B cell (primary cell): Measurements from ENCODE around the gene RAPGEF1. TPM values are rescaled to one million over a fixed set of nuclear protein-coding genes. Genes with fewer than 3 reads are reported as not detected.
A peak's percentile ranks its signal among the peaks of the same experiment; 100 is the strongest.

Experiments used
- ATAC-seq: fragments of 200-7000 bp; cut with Tn5 transposase; one replicate; pipeline ENCODE4 v1.10.0; 2021; ENCODE audit warnings: low read depth, mild to moderate bottlenecking, moderate number of reproducible peaks, moderate library complexity
- CTCF ChIA-PET: fragments of 350-600 bp; sonication (Branson Sonifier 250); formaldehyde crosslinking; loops from one replicate; lab custom pipeline; 2021; ENCODE audit warnings: antibody characterized with exemption, inconsistent platforms; lab: Charles Lee
- POLR2A ChIA-PET: fragments of 350-600 bp; sonication (Branson Sonifier 250); formaldehyde crosslinking; loops from one replicate; lab custom pipeline; 2021; ENCODE audit warnings: antibody characterized with exemption; lab: Charles Lee
- DNase-seq: peaks from one replicate; pipeline ENCODE4 v3.0.0; 2013
- H2AFZ ChIP-seq: 2 replicates; pipeline ENCODE4 v1.6.1; 2012; ENCODE audit warnings: mild to moderate bottlenecking, low read depth, low read length; ENCODE audit not compliant: insufficient read depth, poor library complexity, severe bottlenecking
- H3K27ac ChIP-seq, 2 donors: 1 replicate in 1 of 2; 2 replicates in 1 of 2; pipeline ENCODE4 v1.5.1; 2012 to 2013; ENCODE audit warnings: low read length in 2 of 2, mild to moderate bottlenecking in 2 of 2, moderate library complexity in 1 of 2
- H3K27me3 ChIP-seq, 4 experiments: fragments of 200-600 bp in 1 of 4; sonication (generic) in 1 of 4; replicated peaks in 1 of 4; 1 replicate in 2 of 4; 2 replicates in 2 of 4; pipeline versions ENCODE4 v1.6.1 to v1.7.0; 2013 to 2016; ENCODE audit warnings: low read length in 3 of 4, mild to moderate bottlenecking in 2 of 4, mixed read lengths in 1 of 4, moderate library complexity in 1 of 4; ENCODE audit not compliant: insufficient read depth in 4 of 4, control insufficient read depth in 3 of 4; ENCODE audit errors: control extremely low read depth in 1 of 4
- H3K36me3 ChIP-seq, 2 experiments: replicated peaks in 1 of 2; 1 replicate in 1 of 2; 2 replicates in 1 of 2; pipeline versions ENCODE4 v1.6.1 to v1.7.1; 2013; ENCODE audit warnings: low read length in 1 of 2; ENCODE audit not compliant: insufficient read depth in 2 of 2, control insufficient read depth in 1 of 2; ENCODE audit errors: control extremely low read depth in 1 of 2, extremely low read depth in 1 of 2
- H3K4me1 ChIP-seq, 2 donors: fragments of 200-600 bp in 1 of 2; sonication (generic) in 1 of 2; 1 replicate in 1 of 2; 2 replicates in 1 of 2; pipeline versions ENCODE4 v1.5.1 to v1.6.1; 2013 to 2017; ENCODE audit warnings: low read length in 2 of 2; ENCODE audit not compliant: control insufficient read depth in 2 of 2, insufficient read depth in 2 of 2
- H3K4me2 ChIP-seq: replicated peaks from 2 replicates; pipeline ENCODE3; 2012; ENCODE audit warnings: mild to moderate bottlenecking, low read depth, low read length; ENCODE audit not compliant: poor library complexity, severe bottlenecking
- H3K4me3 ChIP-seq, 5 experiments: fragments of 200-600 bp in 1 of 5; sonication (generic) in 1 of 5; 1 replicate in 3 of 5; 2 replicates in 2 of 5; pipeline versions ENCODE4 v1.5.1 to v1.7.0; 2011 to 2016; ENCODE audit warnings: low read length in 4 of 5, mild to moderate bottlenecking in 4 of 5, low read depth in 2 of 5, control low read depth in 1 of 5, moderate library complexity in 1 of 5; ENCODE audit not compliant: insufficient read depth in 1 of 5; ENCODE audit errors: control extremely low read depth in 1 of 5, extremely low read depth in 1 of 5
- H3K79me2 ChIP-seq: fragments of 200-600 bp; sonication (generic); one replicate; pipeline ENCODE4 v1.6.0; 2016; ENCODE audit warnings: low read length; ENCODE audit not compliant: control insufficient read depth, insufficient read depth
- H3K9ac ChIP-seq: fragments of 200-600 bp; sonication (generic); 2 replicates; pipeline ENCODE4 v1.6.1; 2017; ENCODE audit warnings: mild to moderate bottlenecking, low read length, moderate library complexity
- H3K9me3 ChIP-seq, 3 donors: one replicate each; pipeline versions ENCODE4 v1.6.1 to v1.7.1; 2013; ENCODE audit warnings: low read length in 2 of 3; ENCODE audit not compliant: control insufficient read depth in 2 of 3, insufficient read depth in 1 of 3; ENCODE audit errors: control extremely low read depth in 1 of 3
- H4K20me1 ChIP-seq: 2 replicates; pipeline ENCODE4 v1.6.0; 2012; ENCODE audit warnings: mild to moderate bottlenecking, low read length; ENCODE audit not compliant: insufficient read depth, control insufficient read depth, poor library complexity, severe bottlenecking
- H3K27ac Mint-ChIP-seq: one replicate; pipeline ENCODE4 v1.8.0; 2021; ENCODE audit warnings: mixed read lengths
- H3K27me3 Mint-ChIP-seq: one replicate; pipeline ENCODE4 v1.8.0; 2021; ENCODE audit warnings: mixed read lengths
- H3K4me1 Mint-ChIP-seq: one replicate; pipeline ENCODE4 v1.8.0; 2021; ENCODE audit warnings: mixed read lengths
- H3K4me3 Mint-ChIP-seq: one replicate; pipeline ENCODE4 v1.8.0; 2021; ENCODE audit warnings: mixed read lengths
- H3K9me3 Mint-ChIP-seq: one replicate; pipeline ENCODE4 v1.8.0; 2022; ENCODE audit warnings: mixed read lengths; ENCODE audit not compliant: insufficient read depth
- CTCF ChIP-seq: fragments of 200-600 bp; IDR thresholded peaks from one replicate; pipeline ENCODE4 v1.8.0; 2022; ENCODE audit warnings: antibody characterized with exemption, mild to moderate bottlenecking
- EZH2 ChIP-seq: IDR thresholded peaks from 2 replicates; pipeline ENCODE4 v1.6.1; 2012; ENCODE audit warnings: borderline replicate concordance, low read depth, mild to moderate bottlenecking, moderate library complexity, low read length; ENCODE audit not compliant: insufficient read depth, poor library complexity, severe bottlenecking
- WGBS: methylation state at CpG from one replicate; pipeline ENCODE4 v1.1.5; 2013; ENCODE audit warnings: missing lambda C conversion rate; ENCODE audit not compliant: insufficient coverage; 5-methylcytosine and 5-hydroxymethylcytosine counted together
- intact Hi-C: fragments of 100-400 bp; cut with micrococcal nuclease; formaldehyde crosslinking; loops from one replicate; pipeline ENCODE4 v1.10.0; 2022
- polyA plus RNA-seq: library from polyadenylated mRNA; depleted of rRNA; stranded (reverse); fragments of >200 nt; gene quantifications from 2 replicates; pipeline ENCODE4 v1.2.3, GENCODE V29; 2012
- total RNA-seq, 2 donors: library from RNA; stranded (reverse); fragments of 120-200 nt in 1 of 2; gene quantifications; 1 replicate in 1 of 2; 2 replicates in 1 of 2; pipeline versions ENCODE4 v1.2.3 to v1.2.4, GENCODE V29; 2013 to 2022

The RAPGEF1 gene
- total and polyA plus RNA-seq, 2 donors (not counting 1 experiment from before 2014, with no cell fraction given), result 134 to 447 TPM

GRCh38 chr9:131575946-131576853 is 163.7 kb downstream of the RAPGEF1 start:
- ChIA-PET CTCF (no interaction called here), POLR2A (no interaction called here)
- Histone ChIP-seq H3K9ac (no peak overlapping the region), H3K79me2 (peaks cover 8% of the 10 kb centered on the region), H3K27ac (no peak overlapping the region), H3K27me3 (no peaks in the 10 kb centered on the region), H3K36me3 (peaks cover 3 to 76% of the 10 kb centered on the region in 2 experiments), H4K20me1 (peaks cover 5% of the 10 kb centered on the region), H2AFZ (no peak overlapping the region), H3K4me2 (no peak overlapping the region), H3K9me3 (no peaks in the 10 kb centered on the region), H3K4me1 (peaks cover 19 to 27% of the 10 kb centered on the region in 2 donors), H3K4me3 (no peak overlapping the region)
- TF ChIP-seq EZH2, result no peak
- TF ChIP-seq CTCF, result no peak
- ATAC-seq, result no peak
- Mint-ChIP-seq H3K4me1 (peaks cover 24% of the 10 kb centered on the region), H3K27ac (peak overlapping the region; percentile 34), H3K27me3 (no peaks in the 10 kb centered on the region), H3K9me3 (no peaks in the 10 kb centered on the region), H3K4me3 (no peak overlapping the region)
- peak; percentile 9 for DNase-seq
- 98% methylated on average over 21 of the region's 23 CpGs for WGBS
- intact Hi-C loops, result loop anchor here (1.0 kb wide), 1 partner anchor 34 kb away; no protein-coding TSS in a partner anchor
